GM21390 (cell line): Measurements from ENCODE around the gene JMJD4.
A peak's percentile ranks its signal among the peaks of the same experiment; 100 is the strongest.

Source experiments
- ATAC-seq: cut with Tn5 transposase; IDR thresholded peaks from one replicate; pipeline ENCODE4 v1.9.1; 2021; ENCODE audit not compliant: unreplicated experiment

Gene JMJD4

DNA sequence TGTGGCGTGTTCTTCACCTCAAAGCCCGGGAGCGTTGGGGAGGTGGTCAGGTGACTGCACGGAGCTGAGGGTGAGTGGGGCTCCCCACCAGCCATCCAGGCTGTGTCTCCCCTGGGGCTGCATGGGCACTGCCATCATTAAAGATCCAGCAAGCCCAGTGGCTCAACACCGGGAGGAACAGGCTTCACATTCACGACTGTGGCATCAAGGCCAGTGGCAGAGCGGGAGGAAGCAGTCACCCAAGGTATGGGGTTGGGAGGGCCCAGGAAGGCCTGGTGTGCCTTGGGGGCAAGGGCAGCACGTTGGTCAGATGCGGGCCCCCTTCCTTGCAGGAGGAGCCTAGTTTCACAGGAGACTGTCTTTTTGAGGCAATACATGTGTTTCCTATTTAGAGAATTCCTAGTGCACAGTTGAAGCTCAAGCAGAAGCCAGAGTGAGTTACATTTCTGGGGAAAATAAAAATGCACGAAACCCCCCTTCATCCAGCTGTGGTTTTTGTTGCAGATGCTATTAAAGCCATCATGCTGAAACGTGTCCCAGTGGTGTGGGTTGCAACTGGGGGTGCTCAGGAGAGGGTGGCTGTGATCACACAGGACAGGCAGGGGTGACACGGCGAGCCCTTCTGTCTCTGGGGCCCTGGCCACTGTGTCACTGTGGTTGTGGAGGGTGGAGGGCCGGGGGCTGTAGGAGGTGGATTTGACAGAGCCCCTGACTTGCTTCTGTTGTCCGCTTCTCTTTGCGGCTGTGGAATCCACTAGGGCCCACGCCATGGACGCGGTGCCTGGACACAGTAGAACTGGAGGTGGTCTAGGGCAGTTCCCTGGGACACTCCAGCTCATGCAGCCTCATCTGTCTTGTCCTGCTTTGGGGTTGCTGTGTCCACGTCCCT lies 34.2 kb upstream of the JMJD4 start:
- no peak for ATAC-seq

DNA sequence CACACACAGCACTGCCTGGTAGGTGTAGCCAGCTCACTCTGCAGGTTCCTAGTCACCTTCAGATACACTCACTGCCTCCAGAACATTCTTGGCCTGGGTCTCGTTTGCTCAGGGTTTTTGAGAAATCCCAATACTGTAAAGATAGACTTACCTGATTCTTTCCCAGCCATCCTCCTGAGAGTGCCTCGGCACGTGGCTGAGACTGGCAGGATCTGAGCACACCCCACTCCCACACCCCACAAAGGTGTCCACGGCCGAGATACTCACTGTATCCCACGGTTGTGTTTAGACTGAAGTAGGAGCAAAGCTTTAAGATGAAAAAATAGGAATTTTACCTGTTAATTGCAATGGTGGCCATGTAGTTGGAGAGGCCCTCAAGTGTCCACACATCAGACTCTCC lies 33.5 kb upstream of the JMJD4 start:
- no peak for ATAC-seq

- ATAC-seq = no peak
Measured at GRCh38 chr1:227768125-227768439, 33.0 kb upstream of the JMJD4 start.

DNA sequence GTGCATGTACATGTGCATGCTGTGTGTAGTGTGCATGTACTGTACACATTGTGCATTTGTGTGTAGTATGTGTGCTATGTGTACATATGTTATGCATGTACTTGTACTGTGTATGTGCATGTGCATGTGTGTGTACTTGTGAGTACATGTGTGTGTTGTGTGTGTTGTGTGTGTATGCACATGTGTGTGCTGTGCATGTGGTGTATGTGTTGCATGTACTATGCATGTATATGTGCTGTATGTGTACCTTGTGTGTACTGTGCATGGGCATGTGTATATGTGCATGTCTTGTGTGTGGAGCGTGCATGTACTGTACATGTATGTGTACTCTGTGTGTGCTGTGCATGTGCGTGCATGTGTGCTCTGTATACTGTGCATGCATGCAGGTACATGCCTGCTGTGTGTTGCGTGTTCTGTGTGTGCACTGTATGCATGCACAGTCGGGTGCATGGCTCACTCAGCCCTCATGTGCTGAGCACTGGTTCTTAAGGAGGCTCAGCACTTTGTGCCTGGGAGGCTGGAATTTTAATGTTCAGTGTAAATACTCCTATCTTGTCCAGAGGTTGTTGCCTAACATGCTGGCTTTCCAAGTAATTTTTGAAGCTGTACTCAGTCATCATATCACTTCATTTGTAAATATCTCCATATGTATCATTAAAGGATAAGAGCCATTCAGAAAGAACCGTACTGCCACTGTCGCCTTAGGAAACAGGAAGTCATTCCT lies 32.5 kb upstream of the JMJD4 start:
- no peak for ATAC-seq

- ATAC-seq = no peak
Measured at GRCh38 chr1:227766653-227767277, 31.7 kb upstream of the JMJD4 start.

GRCh38 chr1:227766015-227766634 lies 31.0 kb upstream of the JMJD4 start:
- no peak for ATAC-seq

DNA sequence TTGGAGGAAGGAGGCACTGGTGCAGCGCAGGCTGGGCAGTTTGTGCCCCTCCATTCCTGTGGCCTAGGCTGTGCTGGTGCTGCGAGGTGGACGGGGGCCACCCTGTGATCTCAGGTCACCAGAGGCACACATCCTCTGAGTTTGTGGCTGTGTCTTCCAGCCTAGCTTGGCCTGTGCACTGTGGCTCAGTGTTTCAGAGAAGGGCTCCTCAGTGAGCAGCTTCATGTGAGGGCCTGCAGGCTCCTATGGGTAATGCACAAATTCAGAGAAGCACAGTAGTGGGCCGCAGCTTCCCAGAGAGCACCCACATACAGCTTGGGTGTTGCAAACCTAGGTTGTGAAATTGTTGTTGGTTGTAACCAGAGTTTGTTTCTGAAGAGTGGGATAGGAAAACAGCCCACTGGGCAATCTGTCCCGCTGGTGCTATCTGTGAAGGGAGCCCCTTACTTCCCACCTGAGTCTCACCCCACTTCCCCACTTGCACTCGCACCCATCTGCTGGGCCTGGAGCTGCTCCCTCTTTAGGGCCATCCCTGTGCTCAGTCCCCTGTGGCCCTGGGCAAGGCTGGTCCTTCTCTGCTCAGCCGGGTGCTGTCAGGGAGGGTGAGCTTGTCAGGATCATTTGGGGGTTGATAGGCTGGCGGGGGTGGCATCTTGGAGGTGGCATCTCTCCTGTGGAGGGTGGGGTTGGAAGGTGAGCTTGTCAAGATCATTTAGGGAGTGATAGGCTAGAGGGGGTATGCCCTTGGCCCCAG lies 30.3 kb upstream of the JMJD4 start:
- no peak for ATAC-seq

GRCh38 chr1:227764019-227764391 lies 28.9 kb upstream of the JMJD4 start:
- no peak for ATAC-seq

DNA sequence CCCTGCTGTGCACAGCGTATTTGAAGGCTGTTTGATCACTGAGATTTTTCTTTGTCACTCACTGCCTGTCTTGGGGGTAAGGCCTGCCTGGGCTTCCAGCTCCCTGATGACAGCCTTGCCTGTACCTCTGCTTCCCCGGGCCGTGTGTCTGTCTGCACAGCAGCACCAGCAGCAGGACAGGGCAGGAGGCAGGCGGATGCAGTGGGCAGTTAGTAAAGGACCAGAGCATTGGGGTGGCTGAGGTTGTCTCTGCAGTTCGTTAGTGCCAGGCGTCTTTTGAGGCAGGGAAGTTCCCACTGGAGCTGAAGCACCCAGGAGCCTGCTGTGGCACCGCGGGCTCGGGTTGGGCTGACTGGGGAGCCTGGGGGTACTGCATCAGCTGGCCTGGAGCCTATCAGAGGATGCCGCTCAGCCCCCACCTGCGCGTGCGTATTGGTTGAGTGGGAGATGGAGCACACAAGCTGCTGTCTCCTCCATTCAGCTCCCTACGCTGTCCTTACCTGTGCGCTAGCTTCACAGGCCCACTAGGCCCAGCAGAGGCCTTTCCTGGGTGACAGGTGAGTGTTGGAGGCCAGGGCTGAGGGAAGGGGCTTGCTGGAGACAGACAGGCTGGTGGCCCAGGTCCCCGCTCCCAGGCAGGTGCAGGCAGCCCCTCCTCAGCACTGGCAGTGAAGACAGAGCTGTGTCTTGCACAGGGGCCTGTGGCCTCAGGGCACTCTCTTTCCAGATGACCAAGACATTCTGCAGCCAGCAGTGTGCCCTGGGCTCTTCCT lies 28.3 kb upstream of the JMJD4 start:
- ATAC-seq = no peak

DNA sequence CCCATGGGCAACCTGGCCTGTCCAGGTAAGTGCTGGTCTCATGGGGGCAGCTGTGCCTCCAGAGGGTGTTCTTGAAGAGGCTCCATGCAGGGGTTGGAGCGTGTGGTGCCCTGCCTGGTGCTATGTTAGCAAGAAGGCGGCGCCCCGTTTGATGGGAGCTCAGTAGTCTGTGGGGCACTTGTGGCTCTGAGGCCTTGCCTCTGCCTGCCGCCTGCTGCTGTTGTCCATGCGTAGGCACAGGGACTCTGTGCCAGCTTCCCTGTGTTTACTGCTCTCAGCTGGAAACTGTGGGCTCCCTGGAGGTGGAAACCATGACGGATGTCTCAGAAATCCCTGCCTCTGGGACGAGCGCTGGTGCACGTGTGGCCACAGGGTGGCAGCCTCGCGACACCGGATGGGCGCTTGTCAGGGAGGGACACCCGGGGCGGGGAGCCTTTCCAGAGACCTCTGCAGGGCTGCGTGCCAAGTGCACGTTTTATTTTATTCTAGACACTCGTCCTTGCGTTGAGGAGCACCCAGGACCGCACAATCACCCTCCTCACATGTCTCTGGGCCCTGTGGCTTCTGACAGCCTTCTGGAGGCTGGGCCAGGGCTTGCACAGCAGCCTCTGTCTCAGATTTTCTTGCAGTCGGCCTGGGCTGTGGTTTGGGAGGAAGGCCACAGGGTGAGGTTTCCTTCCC lies 27.3 kb upstream of the JMJD4 start:
- peak; percentile 82 for ATAC-seq

DNA sequence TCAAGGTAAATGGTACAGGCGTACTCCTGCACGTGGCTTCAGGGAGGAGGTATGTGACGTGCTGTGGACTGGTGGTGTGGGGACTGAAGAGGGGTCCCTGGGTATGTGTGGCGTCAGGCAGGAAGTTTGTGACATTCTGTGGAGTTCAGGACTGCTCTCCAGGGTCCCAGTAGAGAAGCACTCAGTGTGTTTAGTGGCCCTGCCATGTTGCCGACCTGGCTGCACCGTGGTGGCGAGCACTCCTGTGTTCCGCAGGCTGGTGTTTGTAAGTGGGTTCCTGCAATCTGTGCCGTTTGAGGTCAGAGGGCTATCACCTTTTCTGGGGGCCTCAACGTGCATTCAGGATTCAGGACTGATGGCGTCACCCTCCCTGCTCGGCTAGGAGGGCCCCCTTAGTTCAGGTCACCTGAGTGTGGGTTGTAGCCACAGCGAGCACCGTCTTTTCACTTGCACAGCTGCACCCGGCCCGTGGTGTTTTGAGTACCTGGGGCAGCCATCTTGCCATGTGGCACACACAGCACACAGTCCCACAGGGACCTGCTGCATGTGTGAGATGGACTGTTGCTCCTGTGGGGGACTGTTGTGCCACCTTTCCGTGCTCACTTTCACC lies 26.6 kb upstream of the JMJD4 start:
- ATAC-seq = no peak

DNA sequence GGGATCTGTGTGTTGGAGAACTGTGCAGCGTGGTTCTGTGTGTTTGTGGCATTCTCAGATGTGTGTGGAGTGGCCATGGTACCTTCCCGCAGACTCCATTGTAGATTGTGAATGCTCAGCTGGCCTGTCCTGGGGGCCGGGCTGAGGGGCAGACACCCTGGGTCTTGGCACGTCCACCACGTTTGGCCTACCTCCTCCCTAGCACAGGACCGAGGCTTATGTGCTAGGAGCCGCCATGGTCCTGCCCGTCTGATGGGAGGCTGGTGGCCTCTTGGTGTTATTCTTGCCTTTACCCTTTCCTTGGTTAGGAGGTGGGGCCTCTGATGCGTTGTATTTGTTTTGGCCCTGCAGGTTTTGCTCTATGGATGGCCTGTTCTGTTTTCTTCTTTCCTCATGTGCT lies 25.3 kb upstream of the JMJD4 start:
- ATAC-seq = no peak

- ATAC-seq = no peak
Measured at GRCh38 chr1:227759341-227760300, 24.5 kb upstream of the JMJD4 start.

- ATAC-seq = peak; percentile 41
Measured at GRCh38 chr1:227758366-227758765, 23.3 kb upstream of the JMJD4 start.

DNA sequence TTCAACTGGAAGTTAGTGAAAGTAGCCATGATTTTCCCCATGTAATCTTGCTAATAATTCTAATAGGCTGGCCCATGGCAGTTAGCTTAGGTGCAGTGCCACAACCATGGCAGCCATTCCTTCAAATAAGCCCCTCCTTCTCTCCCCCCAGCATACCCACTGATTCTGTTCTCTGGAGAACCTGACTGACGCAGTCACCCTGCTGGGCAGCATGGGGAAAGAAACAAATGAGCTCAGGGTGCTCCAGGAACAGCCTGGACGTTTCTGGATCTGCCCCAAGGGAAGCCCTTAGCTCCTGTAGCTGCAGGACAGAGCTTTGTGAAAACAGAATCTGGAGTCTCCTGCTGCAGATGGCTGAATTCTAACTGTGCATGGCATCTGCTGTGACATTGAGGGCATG lies 22.7 kb upstream of the JMJD4 start:
- ATAC-seq = no peak

- ATAC-seq = no peak
Measured at GRCh38 chr1:227756172-227756959, 21.3 kb upstream of the JMJD4 start.

- ATAC-seq = no peak
Measured at GRCh38 chr1:227754958-227755357, 19.9 kb upstream of the JMJD4 start.
